Measurements from ENCODE around the gene SPEM2. TPM values are rescaled to one million over a fixed set of nuclear protein-coding genes. Genes with fewer than 3 reads are reported as not detected.
A peak's percentile ranks its signal among the peaks of the same experiment; 100 is the strongest.

The SPEM2 gene
- total and polyA plus RNA-seq, 2 of the 8 experiments (the other 6 are each of a cell fraction or from before 2014, with no cell fraction given), result 0.03 TPM; not detected in 1

DNA sequence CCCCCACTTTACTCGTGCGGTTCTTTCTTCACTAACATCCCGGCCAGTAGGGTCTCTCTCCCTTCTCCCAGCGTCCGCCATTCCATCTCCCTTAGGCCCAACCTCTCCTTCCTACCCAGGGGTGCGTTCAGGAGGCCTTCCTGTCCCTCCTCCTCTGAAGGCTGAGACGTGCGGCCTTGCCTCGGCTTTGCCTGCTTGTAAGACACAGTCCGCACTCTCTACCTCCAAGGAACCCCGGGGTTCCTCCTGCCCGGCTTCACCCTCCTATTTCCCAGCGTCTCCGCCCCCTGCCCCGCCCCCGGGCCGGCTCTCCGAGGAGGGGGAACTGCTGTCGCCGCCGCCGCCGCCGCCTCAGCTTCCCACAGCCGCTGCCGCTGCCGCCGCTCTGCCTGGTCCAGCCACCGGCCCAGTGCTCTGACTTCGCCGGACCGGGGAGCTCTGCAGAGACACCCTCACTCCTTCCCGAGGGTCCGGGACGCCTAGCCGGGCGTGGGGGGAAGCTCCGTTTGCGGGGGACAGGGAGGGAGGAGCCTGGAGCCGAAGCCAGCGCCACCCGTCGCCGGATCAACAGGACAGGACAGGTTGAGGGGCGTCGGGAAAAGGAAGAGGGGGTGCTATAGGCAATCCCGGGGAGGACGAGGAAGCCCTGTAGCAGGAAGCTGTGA, 12.7 kb downstream of the SPEM2 start:
- H4K20me1 ChIP-seq (replicated peaks in 1 of 2; ENCODE audit: control insufficient read depth in 1 of 2, insufficient read depth in 2 of 2, low read length in 2 of 2), result no peaks in the 10 kb centered on the region
- H3K9me3 ChIP-seq (ENCODE audit: insufficient read depth in 2 of 2, low read depth in 1 of 2, low read length in 1 of 2), result no peaks in the 10 kb centered on the region
- peak overlapping the region; percentile 82; the same call in 1 of the 2 replicates for H2BK20ac ChIP-seq (ENCODE audit: low read length)
- no peaks in the 10 kb centered on the region for H3K36me3 ChIP-seq (ENCODE audit: control insufficient read depth in 2 of 4, insufficient read depth in 4 of 4, low read length in 3 of 4)
- H4K8ac ChIP-seq (ENCODE audit: extremely low read depth, insufficient read depth, low read length), result peak overlapping the region; percentile 30; the same call in 1 of the 2 replicates
- DNase-seq (ENCODE audit: low read depth in 1 of 2, low spot score in 2 of 2) (peak in 1 of 2 experiments; percentile 93), FAIRE-seq (no peak)
- H4K91ac ChIP-seq (replicated peaks; ENCODE audit: insufficient read length, low read length), result peak overlapping the region; percentile 94
- peaks cover 31% of the 10 kb centered on the region for H3K23me2 ChIP-seq (ENCODE audit: low read depth, low read length)
- H3K56ac ChIP-seq (replicated peaks; ENCODE audit: insufficient read length, low read depth, low read length), result no peak overlapping the region
- H3K4me2 ChIP-seq (ENCODE audit: insufficient read depth in 1 of 2, low read depth in 2 of 2, low read length in 2 of 2), result peak overlapping the region; percentile 91
- no peak overlapping the region for H3K23ac ChIP-seq (ENCODE audit: insufficient read length)
- no peak overlapping the region for H2BK120ac ChIP-seq (replicated peaks; ENCODE audit: low read depth, low read length)
- no peak overlapping the region for H3K27ac ChIP-seq (ENCODE audit: low read depth, low read length)
- no peaks in the 10 kb centered on the region for H3K79me2 ChIP-seq (ENCODE audit: control insufficient read depth in 1 of 2, insufficient read depth in 2 of 2, low read length in 2 of 2)
- 4% methylated on average over 18 of the region's 48 CpGs; no CpG with 5 or more reads in 1 of the 2 experiments for WGBS, 2 experiments (ENCODE audit: extremely low coverage in 1 of 2, insufficient coverage in 1 of 2, insufficient read length in 1 of 2, insufficient replicate concordance in 2 of 2, low coverage in 1 of 2, low lambda C conversion rate in 2 of 2, missing lambda C conversion rate in 1 of 2)
- peak overlapping the region; percentile 48; the same call in 1 of the 2 replicates for H2AK5ac ChIP-seq (ENCODE audit: low read depth, low read length)
- no peak overlapping the region for H2AFZ ChIP-seq (ENCODE audit: low read length)
- peak overlapping the region; percentile 97 for H3K18ac ChIP-seq (ENCODE audit: extremely low read depth, low read length)
- H4K5ac ChIP-seq (ENCODE audit: insufficient read length, low read depth, low read length), result no peak overlapping the region
- H3K27me3 ChIP-seq (replicated peaks in 1 of 4; ENCODE audit: control insufficient read depth in 3 of 4, extremely low read depth in 1 of 4, insufficient read depth in 3 of 4, low read length in 3 of 4), result peaks cover 2 to 19% (median 12%) of the 10 kb centered on the region in 4 experiments; a peak in 6 of 7 replicates
- H3K14ac ChIP-seq (ENCODE audit: insufficient read length), result no peak overlapping the region
- CTCF ChIA-PET (ENCODE audit: partially characterized antibody), result interaction anchor here (0.7 to 5.1 kb wide), 16 partner anchors 8 to 84 kb away, joined by 3 to 56 read pairs (median 8); partner anchors contain the start of genes KCTD11, TMEM256, TMEM95 and ZBTB4
- H2BK15ac ChIP-seq (ENCODE audit: low read length), result no peak overlapping the region
- peaks cover 0 to 29% (median 15%) of the 10 kb centered on the region in 4 experiments; a peak in 6 of 7 replicates for H3K4me1 ChIP-seq (replicated peaks in 1 of 4; ENCODE audit: control insufficient read depth in 3 of 4, insufficient read depth in 4 of 4, low read length in 3 of 4)
- peak overlapping the region; percentile 99 for H2BK12ac ChIP-seq (ENCODE audit: low read depth, low read length)
- peak overlapping the region in 1 of 4 experiments; percentile 3; a peak in 3 of 7 replicates for H3K9ac ChIP-seq (replicated peaks in 1 of 4; ENCODE audit: extremely low read depth in 1 of 4, low read depth in 3 of 4, low read length in 3 of 4)
- peak overlapping the region; percentile 24 for H3K4ac ChIP-seq (replicated peaks; ENCODE audit: insufficient read length, low read depth, low read length)
- POLR2A ChIA-PET (ENCODE audit: partially characterized antibody), result interaction anchor here (0.9 to 15.5 kb wide), 11 partner anchors 7 to 249 kb away, joined by 3 to 339 read pairs (median 5); partner anchors contain the start of genes CHRNB1, NEURL4, NLGN2 and POLR2A
- peak overlapping the region; percentile 80; the same call in 1 of the 2 replicates for H2BK5ac ChIP-seq (ENCODE audit: low read depth, low read length)
- no peaks in the 10 kb centered on the region for H3K79me1 ChIP-seq (ENCODE audit: low read depth, low read length)
- peak overlapping the region; percentile 50 to 83 (median 67) for H3K4me3 ChIP-seq (ENCODE audit: extremely low read depth in 1 of 4, insufficient read depth in 2 of 4, low read depth in 3 of 4, low read length in 4 of 4)
- no peak for TF ChIP-seq RNF2 (IDR thresholded peaks at IDR 0.05; ENCODE audit: borderline replicate concordance, low read depth, low read length, missing control alignments, poor library complexity, severe bottlenecking)
- TF ChIP-seq CREB1 (IDR thresholded peaks at IDR 0.05), result 0 out of 2 replicates have a peak, but pooled peaks have one; percentile 6
- peak in 1 of 2 experiments; percentile 30; a peak in 1 of 3 replicates for TF ChIP-seq EP300 (IDR thresholded peaks at IDR 0.05; ENCODE audit: borderline replicate concordance in 1 of 2, low read depth in 2 of 2, low read length in 2 of 2)
- no peak for TF ChIP-seq TBP (IDR thresholded peaks at IDR 0.05; ENCODE audit: low read depth, low read length)
- no peak for TF ChIP-seq TEAD4 (IDR thresholded peaks at IDR 0.05; ENCODE audit: low read depth, low read length)
- no peak for TF ChIP-seq BCL11A (IDR thresholded peaks at IDR 0.05; ENCODE audit: low read depth in 2 of 2, low read length in 2 of 2)
- TF ChIP-seq EZH2 (IDR thresholded peaks at IDR 0.05; ENCODE audit: low read depth, low read length, severe bottlenecking), result no peak
- TF ChIP-seq, protein P1, sequence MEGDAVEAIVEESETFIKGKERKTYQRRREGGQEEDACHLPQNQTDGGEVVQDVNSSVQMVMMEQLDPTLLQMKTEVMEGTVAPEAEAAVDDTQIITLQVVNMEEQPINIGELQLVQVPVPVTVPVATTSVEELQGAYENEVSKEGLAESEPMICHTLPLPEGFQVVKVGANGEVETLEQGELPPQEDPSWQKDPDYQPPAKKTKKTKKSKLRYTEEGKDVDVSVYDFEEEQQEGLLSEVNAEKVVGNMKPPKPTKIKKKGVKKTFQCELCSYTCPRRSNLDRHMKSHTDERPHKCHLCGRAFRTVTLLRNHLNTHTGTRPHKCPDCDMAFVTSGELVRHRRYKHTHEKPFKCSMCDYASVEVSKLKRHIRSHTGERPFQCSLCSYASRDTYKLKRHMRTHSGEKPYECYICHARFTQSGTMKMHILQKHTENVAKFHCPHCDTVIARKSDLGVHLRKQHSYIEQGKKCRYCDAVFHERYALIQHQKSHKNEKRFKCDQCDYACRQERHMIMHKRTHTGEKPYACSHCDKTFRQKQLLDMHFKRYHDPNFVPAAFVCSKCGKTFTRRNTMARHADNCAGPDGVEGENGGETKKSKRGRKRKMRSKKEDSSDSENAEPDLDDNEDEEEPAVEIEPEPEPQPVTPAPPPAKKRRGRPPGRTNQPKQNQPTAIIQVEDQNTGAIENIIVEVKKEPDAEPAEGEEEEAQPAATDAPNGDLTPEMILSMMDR (IDR thresholded peaks at IDR 0.05; ENCODE audit: control extremely low read depth in 1 of 3, insufficient read depth in 1 of 3, low read depth in 1 of 3, low read length in 3 of 3), result no peak

All from H1 (cell line).